ENCODE data around the gene SLC25A11.

SLC25A11 gene

GRCh38 chr17:4892499-4893221 is 47.2 kb downstream of the SLC25A11 start:
- DNase-seq: no peak

GRCh38 chr17:4891411-4892410 is 48.1 kb downstream of the SLC25A11 start:
- no peak for DNase-seq

GRCh38 chr17:4887581-4887980 is 52.3 kb downstream of the SLC25A11 start:
- no peak for DNase-seq
